Kidney glomerular epithelial cell (primary cell): ENCODE measurements around the gene C4BPB.
"Not testable (repeated sequence)": the region's sequence is repeated elsewhere in the genome, so short reads cannot be mapped to it uniquely, and the experiment has no call there.

Experiments used
- DNase-seq: peaks from one replicate; lab custom pipeline; 2025; lab: John Stamatoyannopoulos, UW

The C4BPB gene

GRCh38 chr1:207088701-207089626 lies at the start of gene C4BPB:
Gene C4BPB, plus strand, starts transcription at chr1:207088860. Its CDS starts 672 bp downstream, at chr1:207089532.
- no peak for DNase-seq

GRCh38 chr1:207039380-207040180 lies 49.1 kb upstream of the C4BPB start:
- DNase-seq = no peak

- DNase-seq = peak; percentile 49
These were observed 48.5 kb upstream of the C4BPB start for GRCh38 chr1:207040181-207040533.

- DNase-seq = not testable (repeated sequence)
These were observed 47.3 kb upstream of the C4BPB start for GRCh38 chr1:207041397-207041796.

GRCh38 chr1:207045453-207045852 lies 43.2 kb upstream of the C4BPB start:
- no peak for DNase-seq

- DNase-seq = no peak
These were observed 41.2 kb upstream of the C4BPB start for GRCh38 chr1:207047505-207047904.

- DNase-seq = no peak
These were observed 40.6 kb upstream of the C4BPB start for GRCh38 chr1:207048041-207048440.

GRCh38 chr1:207049054-207049453 lies 39.6 kb upstream of the C4BPB start:
- DNase-seq = no peak

GRCh38 chr1:207049514-207049913 lies 39.1 kb upstream of the C4BPB start:
- DNase-seq = no peak

GRCh38 chr1:207049974-207050391 lies 38.7 kb upstream of the C4BPB start:
- peak; percentile 47 for DNase-seq

- peak; percentile 64 for DNase-seq
These were observed 38.0 kb upstream of the C4BPB start for GRCh38 chr1:207050480-207051190.

- DNase-seq = peak; percentile 68
These were observed 37.3 kb upstream of the C4BPB start, which contains the start of gene YOD1 for GRCh38 chr1:207051191-207051943. Gene YOD1, minus strand, starts transcription at chr1:207051208. Its CDS starts 178 bp downstream, at chr1:207051030.

- DNase-seq = peak; percentile 97
These were observed 35.5 kb upstream of the C4BPB start, which contains the start of gene PFKFB2 for GRCh38 chr1:207052911-207053769. Gene PFKFB2, plus strand, starts transcription at chr1:207053275. Its CDS starts 1,443 bp downstream, at chr1:207054718.

GRCh38 chr1:207054491-207054890 lies 34.2 kb upstream of the C4BPB start:
- DNase-seq = no peak

GRCh38 chr1:207055386-207056001 lies 33.2 kb upstream of the C4BPB start:
- no peak for DNase-seq

- DNase-seq = no peak
These were observed 32.0 kb upstream of the C4BPB start for GRCh38 chr1:207056673-207057072.

- no peak for DNase-seq
These were observed 30.4 kb upstream of the C4BPB start for GRCh38 chr1:207058252-207058651.

- DNase-seq = no peak
These were observed 29.5 kb upstream of the C4BPB start for GRCh38 chr1:207058878-207059867.

- DNase-seq = no peak
These were observed 28.8 kb upstream of the C4BPB start for GRCh38 chr1:207059881-207060280.
